ENCODE data around the gene WDR82.

DNA sequence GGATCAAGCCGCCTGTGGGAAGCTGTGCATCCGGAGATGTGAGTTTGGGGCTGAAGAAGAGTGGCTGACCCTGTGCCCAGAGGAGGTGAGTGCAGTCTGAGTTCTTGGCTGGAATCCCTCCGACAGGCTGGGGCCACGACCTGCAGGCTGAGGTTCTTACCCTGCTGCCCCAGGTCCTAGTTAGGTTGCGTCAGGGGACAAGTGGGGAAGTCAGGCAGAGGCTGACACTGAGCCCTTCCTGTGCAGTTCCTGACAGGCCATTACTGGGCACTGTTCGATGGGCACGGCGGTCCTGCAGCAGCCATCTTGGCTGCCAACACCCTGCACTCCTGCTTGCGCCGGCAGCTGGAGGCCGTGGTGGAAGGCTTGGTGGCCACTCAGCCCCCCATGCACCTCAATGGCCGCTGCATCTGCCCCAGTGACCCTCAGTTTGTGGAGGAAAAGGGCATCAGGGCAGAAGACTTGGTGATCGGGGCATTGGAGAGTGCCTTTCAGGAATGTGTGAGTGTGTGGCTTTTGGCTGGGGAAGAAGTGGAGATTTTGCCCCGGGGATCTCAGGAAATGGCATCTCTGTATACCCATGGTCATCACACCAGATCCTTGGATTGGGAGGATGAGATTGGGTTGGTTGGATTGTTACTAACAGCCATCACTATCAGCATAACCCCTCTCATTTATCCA lies 31.6 kb downstream of the WDR82 start:
- TF ChIP-seq CTCF (IDR thresholded peaks at IDR 0.05; ENCODE audit: low read depth, low read length) (no peak), POLR2A (IDR thresholded peaks at IDR 0.05; ENCODE audit: extremely low read depth, insufficient read length) (no peak), MAX (IDR thresholded peaks at IDR 0.05; ENCODE audit: low read depth, low read length) (no peak), MYC (IDR thresholded peaks at IDR 0.05; ENCODE audit: low read depth, low read length) (no peak)
